HG02884 (cell line): ENCODE data around the gene KCNJ11.
A peak's percentile ranks its signal among the peaks of the same experiment; 100 is the strongest.

Source experiments
- ATAC-seq: cut with Tn5 transposase; IDR thresholded peaks from one replicate; pipeline ENCODE4 v1.9.1; 2021; ENCODE audit warnings: mild to moderate bottlenecking, moderate library complexity; ENCODE audit not compliant: unreplicated experiment

The KCNJ11 gene

GRCh38 chr11:17392872-17393271 lies 4.4 kb upstream of the KCNJ11 start:
- ATAC-seq: no peak

GRCh38 chr11:17391493-17392355 lies 3.3 kb upstream of the KCNJ11 start:
- ATAC-seq: no peak

- no peak for ATAC-seq
These were observed 1.6 kb upstream of the KCNJ11 start for GRCh38 chr11:17389957-17390649.

- peak; percentile 54 for ATAC-seq
These were observed 925 bp upstream of the KCNJ11 start for GRCh38 chr11:17389211-17389956.

GRCh38 chr11:17387811-17388210 lies 648 bp downstream of the KCNJ11 start:
- no peak for ATAC-seq

GRCh38 chr11:17387254-17387653 lies 1.2 kb downstream of the KCNJ11 start:
- ATAC-seq: no peak

GRCh38 chr11:17386331-17387084 lies 2.0 kb downstream of the KCNJ11 start:
- ATAC-seq: peak; percentile 69

GRCh38 chr11:17385926-17386325 lies 2.5 kb downstream of the KCNJ11 start:
- no peak for ATAC-seq

- ATAC-seq: no peak
These were observed 3.0 kb downstream of the KCNJ11 start for GRCh38 chr11:17385492-17385891.

- ATAC-seq: no peak
These were observed 4.4 kb downstream of the KCNJ11 start for GRCh38 chr11:17384002-17384511.

- ATAC-seq: no peak
These were observed 5.0 kb downstream of the KCNJ11 start for GRCh38 chr11:17383461-17383860.

GRCh38 chr11:17382046-17382728 lies 6.3 kb downstream of the KCNJ11 start:
- ATAC-seq: no peak

GRCh38 chr11:17381156-17381555 lies 7.3 kb downstream of the KCNJ11 start:
- ATAC-seq: no peak

- no peak for ATAC-seq
These were observed 8.9 kb downstream of the KCNJ11 start for GRCh38 chr11:17379383-17380180.

- ATAC-seq: no peak
These were observed 9.8 kb downstream of the KCNJ11 start for GRCh38 chr11:17378655-17379054.

- no peak for ATAC-seq
These were observed 12.0 kb downstream of the KCNJ11 start for GRCh38 chr11:17376493-17376892.

GRCh38 chr11:17375547-17375946 lies 12.9 kb downstream of the KCNJ11 start:
- ATAC-seq: no peak

- ATAC-seq: no peak
These were observed 16.8 kb downstream of the KCNJ11 start for GRCh38 chr11:17371614-17372013.

- ATAC-seq: no peak
These were observed 18.7 kb downstream of the KCNJ11 start for GRCh38 chr11:17369684-17370243.
